ENCODE results near the gene CPA4. TPM values are rescaled to one million over a fixed set of nuclear protein-coding genes. Genes with fewer than 3 reads are reported as not detected.

The CPA4 gene
- total RNA-seq, 6 experiments from 2014 or later, result not detected

- peak in 1 of 4 donors; percentile 23 for ATAC-seq
- no peaks in the 10 kb centered on the region for H3K9me3 ChIP-seq
Observed at GRCh38 chr7:130272381-130273080, 20.4 kb upstream of the CPA4 start.

GRCh38 chr7:130273081-130273932 lies 19.7 kb upstream of the CPA4 start:
- Histone ChIP-seq H3K4me1 (no peaks in the 10 kb centered on the region), H3K27ac (no peak overlapping the region), H3K9me3 (no peaks in the 10 kb centered on the region), H3K36me3 (no peaks in the 10 kb centered on the region), H3K27me3 (peaks cover 0 to 7% of the 10 kb centered on the region in 2 donors), H3K4me3 (no peak overlapping the region)
- TF ChIP-seq POLR2A (IDR thresholded peaks at IDR 0.05), result no peak
- no peak for TF ChIP-seq CTCF (IDR thresholded peaks at IDR 0.05)
- peak in 3 of 4 donors; percentile 24 to 48 (median 47) for ATAC-seq
- intact Hi-C loops (cut with DNase I), result no loop called here
- WGBS (ENCODE audit: insufficient coverage, low coverage, low lambda C conversion rate, missing lambda C conversion rate), result 10% methylated on average over 21 of the region's 25 CpGs
- no peak for DNase-seq

More at GRCh38 chr7:130272381-130273080, 20.4 kb upstream of the CPA4 start:
- no peak for TF ChIP-seq CTCF (IDR thresholded peaks at IDR 0.05)
- no peak for TF ChIP-seq POLR2A (IDR thresholded peaks at IDR 0.05)
- intact Hi-C loops (cut with DNase I), result no loop called here
- no peak for DNase-seq
- no peaks in the 10 kb centered on the region for H3K4me1 ChIP-seq
- no peak overlapping the region for H3K4me3 ChIP-seq
- peaks cover 0 to 7% of the 10 kb centered on the region in 2 donors for H3K27me3 ChIP-seq
- WGBS (ENCODE audit: insufficient coverage, low coverage, low lambda C conversion rate, missing lambda C conversion rate), result 54% methylated on average over 3 of the region's 23 CpGs
- no peaks in the 10 kb centered on the region for H3K36me3 ChIP-seq
- no peak overlapping the region for H3K27ac ChIP-seq

- no peak for TF ChIP-seq POLR2A (IDR thresholded peaks at IDR 0.05)
- TF ChIP-seq CTCF (IDR thresholded peaks at IDR 0.05), result no peak
- ATAC-seq, result no peak
- 29% methylated on average over 11 of the region's 11 CpGs for WGBS (ENCODE audit: insufficient coverage, low coverage, low lambda C conversion rate, missing lambda C conversion rate)
- DNase-seq, result no peak
- Histone ChIP-seq H3K27ac (no peak overlapping the region), H3K36me3 (no peaks in the 10 kb centered on the region), H3K9me3 (no peaks in the 10 kb centered on the region), H3K4me1 (no peaks in the 10 kb centered on the region), H3K4me3 (no peak overlapping the region), H3K27me3 (peaks cover 0 to 7% of the 10 kb centered on the region in 2 donors)
- intact Hi-C loops (cut with DNase I), result no loop called here
Observed at GRCh38 chr7:130273933-130274255, 19.1 kb upstream of the CPA4 start.

- 33% methylated on average over 1 of the region's 1 CpG for WGBS (ENCODE audit: insufficient coverage, low coverage, low lambda C conversion rate, missing lambda C conversion rate)
- ATAC-seq (no peak), DNase-seq (no peak)
- no peak overlapping the region for H3K27ac ChIP-seq
- no peaks in the 10 kb centered on the region for H3K4me1 ChIP-seq
- H3K4me3 ChIP-seq, result no peak overlapping the region
- H3K27me3 ChIP-seq, result peaks cover 0 to 7% of the 10 kb centered on the region in 2 donors
- TF ChIP-seq POLR2A (IDR thresholded peaks at IDR 0.05) (no peak), CTCF (IDR thresholded peaks at IDR 0.05) (no peak)
- intact Hi-C loops (cut with DNase I), result no loop called here
- H3K36me3 ChIP-seq, result no peaks in the 10 kb centered on the region
- H3K9me3 ChIP-seq, result no peaks in the 10 kb centered on the region
Observed at GRCh38 chr7:130274296-130274695, 18.7 kb upstream of the CPA4 start.
